HCT116 (cell line): ENCODE data around the gene DDX24. TPM values are rescaled to one million over a fixed set of nuclear protein-coding genes. Genes with fewer than 3 reads are reported as not detected.

Experiments used
- ATAC-seq: fragments of 200-7000 bp; cut with Tn5 transposase; 2 replicates; pipeline ENCODE4 v1.9.1; 2020; ENCODE audit warnings: mild to moderate bottlenecking, moderate library complexity
- BruUV-seq: library from RNA; stranded (reverse); fragments of 400-500 nt; replicated peaks from 2 replicates; lab custom pipeline; 2021; lab: Mats Ljungman, UMichigan
- CTCF ChIA-PET: fragments of 300-600 bp; sonication (Branson Sonifier 250); formaldehyde crosslinking; loops from one replicate; lab custom pipeline; 2021; ENCODE audit warnings: antibody characterized with exemption; lab: Charles Lee
- POLR2A ChIA-PET: fragments of 300-600, 350-600 bp; sonication (Branson Sonifier 250); formaldehyde crosslinking; loops from one replicate; lab custom pipeline; 2021; ENCODE audit warnings: antibody characterized with exemption; lab: Charles Lee
- RAD21 ChIA-PET, 2 experiments: fragments of 300-600 bp; sonication (Branson Sonifier 250); formaldehyde crosslinking; loops; one replicate each; lab custom pipeline; 2023; ENCODE audit warnings: low total read pairs in 2 of 2; ENCODE audit not compliant: uncharacterized antibody in 2 of 2, unreplicated experiment in 2 of 2, low non-redundant PET in 1 of 2; lab: Charles Lee
- DNase-seq: peaks from one replicate; pipeline ENCODE4 v3.0.0-alpha.2; 2010; ENCODE audit warnings: low read depth, low spot score
- H2AFZ ChIP-seq: fragments of 200-600 bp; shearing (Covaris generic), sonication (generic); 2 replicates; pipeline ENCODE4 v1.6.1; 2017; ENCODE audit warnings: low read depth, mixed run types, mixed read lengths, antibody characterized with exemption, low read length; ENCODE audit not compliant: poor library complexity, severe bottlenecking
- H3K27ac ChIP-seq: 2 replicates; pipeline ENCODE4 v1.5.1; 2012; ENCODE audit warnings: low read depth, low read length
- H3K27me3 ChIP-seq: fragments of 200-600 bp; sonication (generic); 2 replicates; pipeline ENCODE4 v1.6.1; 2016; ENCODE audit warnings: mixed run types, low read length, mixed read lengths; ENCODE audit not compliant: insufficient read depth
- H3K36me3 ChIP-seq, 2 experiments: fragments of 200-500 bp in 1 of 2; fragments of 200-600 bp in 1 of 2; sonication (Bioruptor generic) in 1 of 2; sonication (generic) in 1 of 2; 2 replicates each; pipeline versions ENCODE4 v1.5.1 to v1.6.1; 2014 to 2016; ENCODE audit warnings: low read length in 2 of 2, inconsistent platforms in 1 of 2, mixed read lengths in 1 of 2, mixed run types in 1 of 2; ENCODE audit not compliant: insufficient read depth in 2 of 2, control insufficient read depth in 1 of 2
- H3K4me1 ChIP-seq, 2 experiments: fragments of 200-600 bp in 1 of 2; sonication (generic) in 1 of 2; 2 replicates each; pipeline versions ENCODE4 v1.5.1 to v1.6.1; 2012 to 2017; ENCODE audit warnings: low read length in 2 of 2, inconsistent platforms in 1 of 2, mild to moderate bottlenecking in 1 of 2, mixed read lengths in 1 of 2, mixed run types in 1 of 2, moderate library complexity in 1 of 2; ENCODE audit not compliant: insufficient read depth in 2 of 2, control insufficient read depth in 1 of 2
- H3K4me2 ChIP-seq: fragments of 200-600 bp; sonication (generic); 2 replicates; pipeline ENCODE4 v1.6.1; 2017; ENCODE audit warnings: mixed run types, low read length, mixed read lengths
- H3K4me3 ChIP-seq, 2 experiments: fragments of 200-600 bp in 1 of 2; sonication (generic) in 1 of 2; replicated peaks in 1 of 2; 2 replicates each; pipeline ENCODE4 v1.5.1; 2011 to 2016; ENCODE audit warnings: low read length in 2 of 2, control low read depth in 1 of 2, low read depth in 1 of 2, mild to moderate bottlenecking in 1 of 2, mixed read lengths in 1 of 2, mixed run types in 1 of 2
- H3K79me2 ChIP-seq: fragments of 200-600 bp; sonication (generic); 2 replicates; pipeline ENCODE4 v1.6.1; 2017; ENCODE audit warnings: mild to moderate bottlenecking, mixed run types, low read length, moderate library complexity, mixed read lengths; ENCODE audit not compliant: insufficient read depth
- H3K9ac ChIP-seq: fragments of 200-600 bp; sonication (generic); 2 replicates; pipeline ENCODE4 v1.6.1; 2016; ENCODE audit warnings: low read length, mixed read lengths
- H3K9me2 ChIP-seq: fragments of 200-600 bp; sonication (generic), shearing (Covaris generic); 2 replicates; pipeline ENCODE4 v1.6.1; 2017; ENCODE audit warnings: mixed run types, mild to moderate bottlenecking, moderate library complexity; ENCODE audit not compliant: insufficient read depth
- H3K9me3 ChIP-seq, 2 experiments: fragments of 200-500 bp in 1 of 2; fragments of 200-600 bp in 1 of 2; sonication (Bioruptor generic) in 1 of 2; sonication (generic) in 1 of 2; 2 replicates each; pipeline ENCODE4 v1.6.1; 2014 to 2017; ENCODE audit warnings: low read length in 2 of 2, mixed read lengths in 2 of 2, inconsistent platforms in 1 of 2, low read depth in 1 of 2, mild to moderate bottlenecking in 1 of 2, mixed run types in 1 of 2, moderate library complexity in 1 of 2; ENCODE audit not compliant: control insufficient read depth in 1 of 2, insufficient read depth in 1 of 2
- H4K20me1 ChIP-seq: fragments of 200-600 bp; sonication (generic), shearing (Covaris generic); 2 replicates; pipeline ENCODE4 v1.6.1; 2017; ENCODE audit warnings: mixed run types, mild to moderate bottlenecking, moderate library complexity; ENCODE audit not compliant: insufficient read depth
- CBX3 ChIP-seq: IDR thresholded peaks from 2 replicates; pipeline ENCODE4 v1.6.1; 2012; ENCODE audit warnings: low read depth
- ELF1 ChIP-seq: IDR thresholded peaks from 2 replicates; pipeline ENCODE4 v1.6.1; 2012; ENCODE audit warnings: low read depth, borderline replicate concordance
- EZH2phosphoT487 ChIP-seq: fragments of 200-600 bp; IDR thresholded peaks from 2 replicates; pipeline ENCODE4 v1.6.1; 2018; ENCODE audit warnings: antibody characterized with exemption, borderline replicate concordance
- JUND ChIP-seq: IDR thresholded peaks from 2 replicates; pipeline ENCODE4 v1.6.1; 2012
- POLR2A ChIP-seq: IDR thresholded peaks from 2 replicates; pipeline ENCODE4 v1.7.0; 2011; ENCODE audit warnings: borderline replicate concordance; ENCODE audit not compliant: insufficient read depth, insufficient read length; ENCODE audit errors: extremely low read depth
- POLR2AphosphoS5 ChIP-seq: IDR thresholded peaks from 2 replicates; pipeline ENCODE4 v1.6.1; 2011; ENCODE audit warnings: mild to moderate bottlenecking, low read depth, low read length, moderate library complexity
- SIN3A ChIP-seq: IDR thresholded peaks from 2 replicates; pipeline ENCODE4 v1.6.1; 2012; ENCODE audit warnings: low read depth
- SRF ChIP-seq: IDR thresholded peaks from 2 replicates; pipeline ENCODE4 v1.6.1; 2012; ENCODE audit warnings: low read depth
- TCF7L2 ChIP-seq: IDR thresholded peaks from 2 replicates; pipeline ENCODE4 v1.7.0; 2011; ENCODE audit warnings: borderline replicate concordance, inconsistent platforms; ENCODE audit not compliant: insufficient read depth, insufficient read length; ENCODE audit errors: extremely low read depth
- YY1 ChIP-seq: IDR thresholded peaks from 2 replicates; pipeline ENCODE4 v1.6.1; 2011; ENCODE audit warnings: low read length, low read depth, moderate library complexity, mild to moderate bottlenecking; ENCODE audit not compliant: insufficient replicate concordance; ENCODE audit errors: extremely low read depth
- ZFX ChIP-seq: fragments of 450-650 bp; IDR thresholded peaks from 2 replicates; pipeline ENCODE4 v1.6.1; 2017
- ZNF274 ChIP-seq: fragments of 200-500 bp; sonication (Bioruptor generic); IDR thresholded peaks from 2 replicates; pipeline ENCODE4 v1.6.1; 2014; ENCODE audit warnings: mild to moderate bottlenecking, low read depth, low read length, inconsistent platforms
- intact Hi-C: fragments of 100-400 bp; cut with micrococcal nuclease; formaldehyde crosslinking; loops from 2 replicates; pipeline ENCODE4 v1.10.0; 2022
- total RNA-seq: library from RNA; stranded (reverse); gene quantifications from one replicate; pipeline ENCODE4 v1.2.1, GENCODE V29; 2021; ENCODE audit not compliant: unreplicated experiment
- TF ChIP-seq, protein P1 (sequence below): IDR thresholded peaks from 2 replicates; pipeline ENCODE4 v1.6.1; 2011; ENCODE audit warnings: mild to moderate bottlenecking, low read length, moderate library complexity; ENCODE audit not compliant: insufficient replicate concordance; ENCODE audit errors: extremely low read depth

The DDX24 gene
- total RNA-seq, 1 experiment from 2014 or later, result 169 TPM

DNA sequence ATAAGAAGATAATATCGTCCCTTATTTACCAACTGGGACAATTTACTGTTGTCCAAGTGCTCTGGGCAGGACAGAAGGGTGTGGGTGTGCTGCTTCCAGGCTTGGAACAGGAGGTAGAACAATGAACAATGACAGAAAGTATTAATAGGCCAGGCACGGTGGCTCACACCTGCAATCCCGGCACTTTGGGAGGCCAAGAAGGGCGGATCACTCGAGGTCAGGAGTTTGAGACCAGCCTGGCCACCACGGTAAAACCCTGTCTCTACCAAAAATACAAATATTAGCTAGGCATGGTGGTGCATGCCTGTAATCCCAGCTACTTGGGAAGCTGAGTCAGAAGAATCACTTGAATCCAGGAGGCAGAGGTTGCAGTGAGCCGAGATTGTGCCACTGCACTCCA is 32.1 kb upstream of the DDX24 start (continued):
- TF ChIP-seq, protein P1, sequence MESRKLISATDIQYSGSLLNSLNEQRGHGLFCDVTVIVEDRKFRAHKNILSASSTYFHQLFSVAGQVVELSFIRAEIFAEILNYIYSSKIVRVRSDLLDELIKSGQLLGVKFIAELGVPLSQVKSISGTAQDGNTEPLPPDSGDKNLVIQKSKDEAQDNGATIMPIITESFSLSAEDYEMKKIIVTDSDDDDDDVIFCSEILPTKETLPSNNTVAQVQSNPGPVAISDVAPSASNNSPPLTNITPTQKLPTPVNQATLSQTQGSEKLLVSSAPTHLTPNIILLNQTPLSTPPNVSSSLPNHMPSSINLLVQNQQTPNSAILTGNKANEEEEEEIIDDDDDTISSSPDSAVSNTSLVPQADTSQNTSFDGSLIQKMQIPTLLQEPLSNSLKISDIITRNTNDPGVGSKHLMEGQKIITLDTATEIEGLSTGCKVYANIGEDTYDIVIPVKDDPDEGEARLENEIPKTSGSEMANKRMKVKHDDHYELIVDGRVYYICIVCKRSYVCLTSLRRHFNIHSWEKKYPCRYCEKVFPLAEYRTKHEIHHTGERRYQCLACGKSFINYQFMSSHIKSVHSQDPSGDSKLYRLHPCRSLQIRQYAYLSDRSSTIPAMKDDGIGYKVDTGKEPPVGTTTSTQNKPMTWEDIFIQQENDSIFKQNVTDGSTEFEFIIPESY, result no peak
- no peak for TF ChIP-seq EZH2phosphoT487
- TF ChIP-seq, all 23 proteins: peak for 0

DNA sequence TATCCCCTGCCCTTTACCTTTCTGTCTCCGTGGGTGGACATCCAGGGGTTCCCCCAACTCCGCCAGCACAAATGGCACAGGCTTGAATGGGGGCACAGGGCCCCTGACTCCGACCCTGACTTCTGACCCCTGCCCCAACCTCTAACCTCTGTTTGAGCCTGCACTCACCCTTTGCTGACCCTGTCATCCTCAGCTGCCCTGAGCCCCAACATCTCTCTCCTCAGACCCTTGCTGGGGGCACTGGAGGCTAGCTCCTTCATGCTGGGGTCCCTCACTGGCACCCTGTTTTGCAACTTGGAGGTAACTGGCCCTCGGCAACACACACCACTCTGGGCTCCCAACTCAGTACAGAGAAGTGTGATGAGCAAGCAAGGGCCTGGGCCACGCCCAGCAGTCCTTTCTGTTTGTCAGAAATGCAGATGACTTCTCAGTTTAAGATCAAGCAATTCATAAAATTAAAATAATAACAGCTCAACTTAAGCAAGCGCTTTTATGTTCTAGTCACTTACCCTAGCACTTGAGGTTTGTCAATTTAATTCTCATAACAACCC is 31.6 kb upstream of the DDX24 start:
- Histone ChIP-seq H2AFZ (no peak overlapping the region), H3K27me3 (no peaks in the 10 kb centered on the region), H3K36me3 (no peaks in the 10 kb centered on the region), H3K4me2 (no peak overlapping the region)
- no peak for DNase-seq
- CTCF ChIA-PET, result no interaction called here
- TF ChIP-seq ZNF274 (no peak), POLR2A (no peak), SIN3A (no peak), POLR2AphosphoS5 (no peak), ZFX (no peak), EZH2phosphoT487 (no peak), YY1 (no peak), CBX3 (no peak), SRF (no peak), TCF7L2 (no peak), JUND (no peak), ELF1 (no peak)
- TF ChIP-seq, protein P1, result no peak
- TF ChIP-seq, all 23 proteins: peak for 0
- POLR2A ChIA-PET, result no interaction called here
- no peaks in the 10 kb centered on the region for H3K9me2 ChIP-seq
- H3K27ac ChIP-seq, result no peak overlapping the region
- no peaks in the 10 kb centered on the region for H4K20me1 ChIP-seq
- no peak overlapping the region for H3K9ac ChIP-seq
- intact Hi-C loops, result no loop called here
- H3K4me1 ChIP-seq, result peaks cover 0 to 18% of the 10 kb centered on the region in 2 experiments; a peak in 1 of 4 replicates
- H3K79me2 ChIP-seq, result no peaks in the 10 kb centered on the region
- no TSS peak for BruUV-seq
- no peak overlapping the region for H3K4me3 ChIP-seq
- RAD21 ChIA-PET, result no interaction called here
- H3K9me3 ChIP-seq, result no peaks in the 10 kb centered on the region
- no peak for ATAC-seq
